SK-N-SH (cell line): Measurements from ENCODE around the gene GLIS1. TPM values are rescaled to one million over a fixed set of nuclear protein-coding genes. Genes with fewer than 3 reads are reported as not detected.

Source experiments
- CTCF ChIA-PET: fragments of 300-600, 350-600 bp; formaldehyde crosslinking; extraction: SDS; loops from one replicate; lab custom pipeline; 2021; lab: Yijun Ruan, JAX
- POLR2A ChIA-PET: fragments of 350-600 bp; sonication (Branson Sonifier 250); formaldehyde crosslinking; extraction: SDS; loops from one replicate; lab custom pipeline; 2020; ENCODE audit warnings: antibody characterized with exemption, inconsistent platforms; lab: Yijun Ruan, JAX
- DNase-seq: peaks from one replicate; pipeline ENCODE4 v3.0.0; 2012
- H2AFZ ChIP-seq: fragments of 200-600 bp; sonication (generic); 2 replicates; pipeline ENCODE4 v1.8.1; 2016; ENCODE audit warnings: antibody characterized with exemption, mild to moderate bottlenecking, low read depth
- H3F3A ChIP-seq: fragments of 200-600 bp; sonication (generic); replicated peaks from 2 replicates; pipeline ENCODE3; 2016; ENCODE audit warnings: antibody characterized with exemption, mild to moderate bottlenecking; ENCODE audit not compliant: insufficient read depth
- H3K27ac ChIP-seq, 2 experiments: fragments of 200-500 bp in 1 of 2; fragments of 200-600 bp in 1 of 2; sonication (Bioruptor generic) in 1 of 2; sonication (generic), shearing (Covaris generic) in 1 of 2; 2 replicates each; pipeline versions ENCODE4 v1.5.1 to v1.6.1; 2014 to 2016; ENCODE audit warnings: low read depth in 2 of 2, inconsistent platforms in 1 of 2, low read length in 1 of 2, mild to moderate bottlenecking in 1 of 2, mixed read lengths in 1 of 2
- H3K27me3 ChIP-seq: fragments of 200-600 bp; sonication (generic), shearing (Covaris generic); 2 replicates; pipeline ENCODE4 v1.6.1; 2016; ENCODE audit warnings: mixed run types; ENCODE audit not compliant: insufficient read depth
- H3K36me3 ChIP-seq, 2 experiments: fragments of 200-500 bp in 1 of 2; fragments of 200-600 bp in 1 of 2; sonication (Bioruptor generic) in 1 of 2; sonication (generic) in 1 of 2; replicated peaks in 1 of 2; 2 replicates each; pipeline versions ENCODE3 to v1.5.1; 2014 to 2016; ENCODE audit warnings: low read length in 1 of 2, mild to moderate bottlenecking in 1 of 2; ENCODE audit not compliant: insufficient read depth in 2 of 2, control insufficient read depth in 1 of 2
- H3K4me1 ChIP-seq, 2 experiments: fragments of 200-500 bp in 1 of 2; fragments of 200-600 bp in 1 of 2; sonication (Bioruptor generic) in 1 of 2; sonication (generic), shearing (Covaris generic) in 1 of 2; 2 replicates each; pipeline versions ENCODE4 v1.5.1 to v1.6.1; 2014 to 2016; ENCODE audit warnings: low read depth in 1 of 2, low read length in 1 of 2, mixed run types in 1 of 2; ENCODE audit not compliant: insufficient read depth in 2 of 2, control insufficient read depth in 1 of 2
- H3K4me2 ChIP-seq: fragments of 200-600 bp; sonication (generic), shearing (Covaris generic); 2 replicates; pipeline ENCODE4 v1.6.1; 2017; ENCODE audit warnings: mixed run types
- H3K4me3 ChIP-seq, 2 experiments: fragments of 200-500 bp in 1 of 2; fragments of 200-600 bp in 1 of 2; sonication (Bioruptor generic) in 1 of 2; sonication (generic), shearing (Covaris generic) in 1 of 2; 2 replicates each; pipeline versions ENCODE4 v1.5.1 to v1.8.1; 2014 to 2016; ENCODE audit warnings: low read depth in 2 of 2, inconsistent platforms in 1 of 2, low read length in 1 of 2, mild to moderate bottlenecking in 1 of 2, mixed read lengths in 1 of 2, moderate library complexity in 1 of 2
- H3K79me2 ChIP-seq: fragments of 200-600 bp; sonication (generic); 2 replicates; pipeline ENCODE4 v1.8.1; 2017; ENCODE audit warnings: mild to moderate bottlenecking; ENCODE audit not compliant: insufficient read depth
- H3K9ac ChIP-seq: fragments of 200-600 bp; sonication (generic); 2 replicates; pipeline ENCODE4 v1.6.1; 2017; ENCODE audit warnings: mixed run types
- H3K9me2 ChIP-seq: fragments of 200-600 bp; sonication (generic); 2 replicates; pipeline ENCODE4 v1.6.1; 2017; ENCODE audit warnings: mixed run types
- H3K9me3 ChIP-seq: fragments of 200-600 bp; sonication (generic); 2 replicates; pipeline ENCODE4 v1.6.1; 2017; ENCODE audit warnings: mixed run types, mild to moderate bottlenecking, moderate library complexity
- H4K20me1 ChIP-seq: fragments of 200-600 bp; sonication (generic); 2 replicates; pipeline ENCODE4 v1.6.1; 2017; ENCODE audit warnings: mild to moderate bottlenecking, mixed run types; ENCODE audit not compliant: insufficient read depth
- CHD2 ChIP-seq: fragments of 150-350 bp; IDR thresholded peaks from 2 replicates; pipeline ENCODE4 v1.6.1; 2018; ENCODE audit warnings: low read length; ENCODE audit not compliant: partially characterized antibody
- EP300 ChIP-seq, 2 experiments: IDR thresholded peaks; 2 replicates each; pipeline versions ENCODE4 v1.4.0 to v1.6.1; 2012; ENCODE audit warnings: borderline replicate concordance in 1 of 2, low read depth in 1 of 2, low read length in 1 of 2
- JUND ChIP-seq: IDR thresholded peaks from 2 replicates; pipeline ENCODE4 v1.4.0; 2012
- POLR2AphosphoS5 ChIP-seq: IDR thresholded peaks from 2 replicates; pipeline ENCODE4 v1.6.1; 2012; ENCODE audit warnings: low read depth, low read length
- RXRA ChIP-seq: IDR thresholded peaks from 2 replicates; pipeline ENCODE4 v1.4.0; 2012; ENCODE audit warnings: low read depth, mild to moderate bottlenecking, borderline replicate concordance
- TAF1 ChIP-seq: IDR thresholded peaks from 2 replicates; pipeline ENCODE4 v1.6.1; 2012; ENCODE audit warnings: low read depth, mild to moderate bottlenecking, low read length, moderate library complexity, borderline replicate concordance
- WGBS: methylation state at CpG from one replicate; pipeline ENCODE4 v1.1.6; 2017; ENCODE audit warnings: low lambda C conversion rate; 5-methylcytosine and 5-hydroxymethylcytosine counted together
- polyA plus RNA-seq, 3 experiments: library from polyadenylated mRNA; depleted of rRNA; stranded (reverse); fragments of >200 nt; gene quantifications; 2 replicates each; pipeline ENCODE4 v1.2.3, GENCODE V29; 2012
- TF ChIP-seq, protein P1 (sequence below): IDR thresholded peaks from 2 replicates; pipeline ENCODE4 v1.4.0; 2012; ENCODE audit warnings: low read depth, borderline replicate concordance

GLIS1 gene
- polyA plus RNA-seq, 1 of the 3 experiments (the other 2 are of a cell fraction): 0.13 TPM

DNA sequence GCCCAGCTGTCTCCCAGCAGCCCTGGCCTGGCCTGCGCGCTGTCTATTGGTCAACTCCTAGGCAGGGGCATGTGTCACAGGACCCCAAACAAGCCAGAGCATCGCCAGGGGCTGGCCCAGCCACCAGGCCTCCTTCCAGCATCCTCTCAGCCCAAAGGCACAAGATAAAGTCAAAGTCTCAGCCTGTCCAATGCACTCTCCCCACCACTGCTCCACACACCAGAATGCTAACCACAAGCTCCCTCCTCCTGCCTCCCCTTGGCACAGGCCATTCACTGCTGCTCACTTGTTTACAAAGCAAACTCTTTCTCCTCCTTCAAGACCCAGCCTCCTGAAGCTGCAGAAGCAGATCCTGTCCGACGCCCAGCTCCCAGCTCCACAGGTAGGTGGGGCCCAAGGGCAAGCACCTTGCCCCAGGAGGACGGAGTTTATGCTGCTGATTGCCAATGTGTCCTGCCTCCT is 146.4 kb downstream of the GLIS1 start (continued):
- TF ChIP-seq CHD2: no peak
- TF ChIP-seq, all 33 proteins: peak for 3

DNA sequence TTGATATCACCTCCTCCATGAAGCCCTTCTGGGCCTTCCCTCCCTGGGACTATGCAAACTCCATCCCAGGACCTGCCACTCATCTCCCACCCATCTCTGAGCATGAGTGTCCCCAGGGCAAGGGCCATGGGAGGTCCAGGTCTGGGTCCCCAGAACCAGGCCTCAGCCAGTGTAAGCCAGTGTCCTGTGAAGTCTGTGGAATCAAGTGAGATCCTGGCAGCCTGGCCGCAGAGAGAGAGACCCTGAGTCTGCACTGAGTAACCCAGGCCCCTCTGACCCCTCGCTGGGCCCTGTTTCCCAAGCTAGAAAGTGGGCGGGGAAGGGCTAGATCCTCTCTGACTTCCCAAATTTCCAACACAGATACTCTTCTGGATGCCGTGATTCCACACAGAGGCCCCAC is 147.0 kb downstream of the GLIS1 start:
- CTCF ChIA-PET: interaction anchor here (0.7 to 6.3 kb wide), 8 partner anchors 8 to 107 kb away, joined by 3 to 40 read pairs (median 6); no protein-coding TSS in a partner anchor
- H2AFZ ChIP-seq: no peak overlapping the region
- no peak overlapping the region for H3K4me2 ChIP-seq
- 78% methylated on average over 4 of the region's 4 CpGs for WGBS
- H3K36me3 ChIP-seq: no peaks in the 10 kb centered on the region
- no peak for DNase-seq
- no peaks in the 10 kb centered on the region for H3K79me2 ChIP-seq
- H3K27me3 ChIP-seq: no peaks in the 10 kb centered on the region
- peak overlapping the region in 1 of 2 experiments; percentile 96; a peak in 2 of 4 replicates for H3K27ac ChIP-seq
- no peaks in the 10 kb centered on the region for H3K9me3 ChIP-seq
- H3K4me1 ChIP-seq: peaks cover 6 to 64% of the 10 kb centered on the region in 2 experiments; a peak in 2 of 4 replicates
- POLR2A ChIA-PET: no interaction called here
- H4K20me1 ChIP-seq: no peaks in the 10 kb centered on the region
- no peaks in the 10 kb centered on the region for H3K9me2 ChIP-seq
- no peak for TF ChIP-seq POLR2AphosphoS5
- H3K4me3 ChIP-seq: no peak overlapping the region
- H3K9ac ChIP-seq: no peak overlapping the region
- H3F3A ChIP-seq: no peaks in the 10 kb centered on the region

DNA sequence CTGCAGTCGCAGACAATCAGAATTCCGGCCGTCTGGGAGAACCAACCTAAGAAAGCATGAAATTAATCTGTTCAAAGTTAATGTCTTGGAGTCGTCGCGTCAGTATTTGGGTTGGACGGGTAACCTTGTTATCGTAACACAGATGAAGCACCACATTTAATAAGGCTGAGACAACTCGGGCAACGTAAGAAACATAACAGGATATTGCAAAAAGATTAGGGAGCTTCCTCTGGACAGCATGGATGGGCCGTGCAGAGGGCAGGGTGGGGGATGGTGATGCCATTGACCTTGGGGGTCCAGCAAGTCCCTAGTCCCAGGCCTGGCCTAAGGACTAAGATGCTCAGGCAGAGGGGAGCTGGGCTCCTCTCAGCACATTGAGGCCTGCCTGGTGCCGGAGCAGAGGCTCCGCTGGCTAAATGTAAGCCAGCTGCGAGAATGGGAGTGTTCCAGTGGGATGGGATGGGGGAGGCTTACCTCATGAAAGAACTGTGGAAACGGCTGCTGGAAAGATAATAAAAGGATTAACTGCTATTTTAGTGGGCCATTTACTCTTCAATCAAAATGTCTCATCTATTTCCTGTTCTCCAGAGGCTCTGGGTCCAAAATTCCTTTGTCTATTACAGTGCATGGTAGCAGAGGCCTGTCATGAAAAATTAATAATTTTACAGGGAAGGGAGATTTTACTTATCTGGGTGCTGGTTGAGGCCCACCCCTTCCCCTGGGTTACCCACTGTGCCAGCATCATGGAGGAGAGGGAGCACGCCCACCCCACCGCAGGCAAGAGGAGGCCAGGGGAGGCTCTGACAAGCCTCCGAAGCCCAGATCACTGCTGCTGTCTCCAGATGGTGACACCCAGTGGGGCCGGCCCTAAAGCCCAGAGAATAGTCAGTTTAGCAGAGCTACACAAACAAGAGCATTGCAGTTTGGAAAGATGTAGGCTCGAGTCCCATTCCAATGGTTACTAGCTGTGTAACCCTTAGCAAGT is 148.1 kb downstream of the GLIS1 start:
- CTCF ChIA-PET: interaction anchor here (0.7 to 2.5 kb wide), 12 partner anchors 9 to 105 kb away, joined by 3 to 8 read pairs (median 4); no protein-coding TSS in a partner anchor
- POLR2A ChIA-PET: no interaction called here
- H3K9ac ChIP-seq: no peak overlapping the region; the same call in 1 of the 2 replicates
- peaks cover 6 to 71% of the 10 kb centered on the region in 2 experiments; a peak in 2 of 4 replicates for H3K4me1 ChIP-seq
- H4K20me1 ChIP-seq: no peaks in the 10 kb centered on the region
- no peak overlapping the region for H3K4me2 ChIP-seq
- WGBS: 65% methylated on average over 17 of the region's 20 CpGs
- no peaks in the 10 kb centered on the region for H3K27me3 ChIP-seq
- no peaks in the 10 kb centered on the region for H3K79me2 ChIP-seq
- peak overlapping the region in 1 of 2 experiments; percentile 96; a peak in 2 of 4 replicates for H3K27ac ChIP-seq
- DNase-seq: peak; percentile 83
- H2AFZ ChIP-seq: no peak overlapping the region
- no peaks in the 10 kb centered on the region for H3F3A ChIP-seq
- TF ChIP-seq EP300 (IDR thresholded peaks at IDR 0.05; ENCODE audit: borderline replicate concordance in 1 of 2, low read depth in 1 of 2, low read length in 1 of 2): peak in 1 of 2 experiments; percentile 42; a peak in 1 of 4 replicates
- no peak for TF ChIP-seq JUND
- no peak for TF ChIP-seq TAF1
- TF ChIP-seq RXRA: no peak
- TF ChIP-seq CHD2: no peak
- TF ChIP-seq, protein P1, sequence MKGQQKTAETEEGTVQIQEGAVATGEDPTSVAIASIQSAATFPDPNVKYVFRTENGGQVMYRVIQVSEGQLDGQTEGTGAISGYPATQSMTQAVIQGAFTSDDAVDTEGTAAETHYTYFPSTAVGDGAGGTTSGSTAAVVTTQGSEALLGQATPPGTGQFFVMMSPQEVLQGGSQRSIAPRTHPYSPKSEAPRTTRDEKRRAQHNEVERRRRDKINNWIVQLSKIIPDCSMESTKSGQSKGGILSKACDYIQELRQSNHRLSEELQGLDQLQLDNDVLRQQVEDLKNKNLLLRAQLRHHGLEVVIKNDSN: no peak
- H3K9me3 ChIP-seq: no peaks in the 10 kb centered on the region
- no peak overlapping the region for H3K4me3 ChIP-seq
- no peaks in the 10 kb centered on the region for H3K9me2 ChIP-seq
- no peaks in the 10 kb centered on the region for H3K36me3 ChIP-seq
